ENCODE data around the gene FOLR1.

DNA sequence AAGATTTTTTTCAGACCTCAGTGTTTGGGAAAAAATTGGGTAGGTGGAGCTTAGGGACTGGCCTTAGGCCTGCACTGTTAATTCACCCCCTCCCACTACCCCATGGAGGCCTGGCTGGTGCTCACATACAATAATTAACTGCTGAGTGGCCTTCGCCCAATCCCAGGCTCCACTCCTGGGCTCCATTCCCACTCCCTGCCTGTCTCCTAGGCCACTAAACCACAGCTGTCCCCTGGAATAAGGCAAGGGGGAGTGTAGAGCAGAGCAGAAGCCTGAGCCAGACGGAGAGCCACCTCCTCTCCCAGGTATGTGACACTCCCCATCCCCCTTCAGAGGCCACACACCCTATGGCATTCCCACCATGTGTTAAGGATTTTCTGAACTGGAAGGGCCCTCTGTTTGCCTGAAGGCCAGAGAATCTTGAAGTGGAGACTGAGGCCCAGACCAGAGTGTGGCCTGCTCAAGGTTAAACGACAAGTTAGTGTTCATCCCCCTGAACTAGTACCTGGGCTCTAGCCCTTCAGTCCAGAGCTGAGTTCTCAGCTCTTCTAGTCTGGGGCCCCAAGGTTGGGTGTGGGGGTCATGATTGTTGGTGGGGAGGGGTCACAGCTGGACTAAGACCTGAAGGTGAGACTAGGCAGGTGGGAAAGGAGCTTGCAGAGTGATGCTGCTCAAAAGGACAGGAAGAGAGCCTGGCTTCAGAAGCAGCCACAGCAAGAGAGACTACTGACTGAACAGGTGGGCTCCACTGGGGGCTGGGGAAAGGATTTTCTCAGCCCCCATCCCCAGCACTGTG is 2.3 kb upstream of the FOLR1 start:
- TF ChIP-seq EZH2 (IDR thresholded peaks at IDR 0.05; ENCODE audit: borderline replicate concordance, low read depth, low read length, severe bottlenecking): no peak
- TF ChIP-seq, protein P1, sequence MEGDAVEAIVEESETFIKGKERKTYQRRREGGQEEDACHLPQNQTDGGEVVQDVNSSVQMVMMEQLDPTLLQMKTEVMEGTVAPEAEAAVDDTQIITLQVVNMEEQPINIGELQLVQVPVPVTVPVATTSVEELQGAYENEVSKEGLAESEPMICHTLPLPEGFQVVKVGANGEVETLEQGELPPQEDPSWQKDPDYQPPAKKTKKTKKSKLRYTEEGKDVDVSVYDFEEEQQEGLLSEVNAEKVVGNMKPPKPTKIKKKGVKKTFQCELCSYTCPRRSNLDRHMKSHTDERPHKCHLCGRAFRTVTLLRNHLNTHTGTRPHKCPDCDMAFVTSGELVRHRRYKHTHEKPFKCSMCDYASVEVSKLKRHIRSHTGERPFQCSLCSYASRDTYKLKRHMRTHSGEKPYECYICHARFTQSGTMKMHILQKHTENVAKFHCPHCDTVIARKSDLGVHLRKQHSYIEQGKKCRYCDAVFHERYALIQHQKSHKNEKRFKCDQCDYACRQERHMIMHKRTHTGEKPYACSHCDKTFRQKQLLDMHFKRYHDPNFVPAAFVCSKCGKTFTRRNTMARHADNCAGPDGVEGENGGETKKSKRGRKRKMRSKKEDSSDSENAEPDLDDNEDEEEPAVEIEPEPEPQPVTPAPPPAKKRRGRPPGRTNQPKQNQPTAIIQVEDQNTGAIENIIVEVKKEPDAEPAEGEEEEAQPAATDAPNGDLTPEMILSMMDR (IDR thresholded peaks at IDR 0.05; ENCODE audit: borderline replicate concordance, extremely low read depth, low read length, poor library complexity, severe bottlenecking): no peak

All from DND-41 (cell line).